H9 (cell line): ENCODE data around the gene OR5K4. TPM values are rescaled to one million over a fixed set of nuclear protein-coding genes. Genes with fewer than 3 reads are reported as not detected.

ENCODE experiments used
- DNase-seq: peaks from one replicate; pipeline ENCODE4 v3.0.0-alpha.2; 2017
- H2AFZ ChIP-seq: one replicate; pipeline ENCODE4 v1.6.1; 2013; ENCODE audit warnings: mild to moderate bottlenecking, low read length, control low read depth, moderate library complexity
- H2AK5ac ChIP-seq: 2 replicates; pipeline ENCODE4 v1.6.1; 2013; ENCODE audit warnings: low read length, control low read depth, mixed read lengths; ENCODE audit not compliant: insufficient read length
- H2BK120ac ChIP-seq: one replicate; pipeline ENCODE4 v1.6.1; 2013; ENCODE audit warnings: low read depth, mild to moderate bottlenecking, low read length, control low read depth, inconsistent platforms; ENCODE audit not compliant: poor library complexity, severe bottlenecking
- H2BK12ac ChIP-seq: 2 replicates; pipeline ENCODE4 v1.6.1; 2013; ENCODE audit warnings: low read length, control low read depth, mixed read lengths, low read depth; ENCODE audit not compliant: insufficient read length
- H2BK15ac ChIP-seq: 2 replicates; pipeline ENCODE4 v1.6.1; 2013; ENCODE audit warnings: low read depth, low read length, control low read depth
- H2BK20ac ChIP-seq: one replicate; pipeline ENCODE4 v1.6.1; 2013; ENCODE audit warnings: low read depth, mild to moderate bottlenecking, low read length, control low read depth, inconsistent platforms; ENCODE audit not compliant: poor library complexity, severe bottlenecking
- H2BK5ac ChIP-seq: 2 replicates; pipeline ENCODE4 v1.6.1; 2013; ENCODE audit warnings: low read length, control low read depth, mixed read lengths; ENCODE audit not compliant: insufficient read length
- H3K14ac ChIP-seq: 2 replicates; pipeline ENCODE4 v1.6.1; 2013; ENCODE audit warnings: low read length, control low read depth; ENCODE audit not compliant: insufficient read depth
- H3K18ac ChIP-seq: 2 replicates; pipeline ENCODE4 v1.6.1; 2013; ENCODE audit warnings: low read depth, mild to moderate bottlenecking, mixed read lengths, low read length, control low read depth; ENCODE audit not compliant: insufficient read length
- H3K23ac ChIP-seq: 2 replicates; pipeline ENCODE4 v1.6.1; 2013; ENCODE audit warnings: low read length, control low read depth, mixed read lengths, low read depth; ENCODE audit not compliant: insufficient read length
- H3K23me2 ChIP-seq: 2 replicates; pipeline ENCODE4 v1.6.1; 2013; ENCODE audit warnings: low read depth, mild to moderate bottlenecking, mixed read lengths, low read length, control low read depth; ENCODE audit not compliant: insufficient read length, poor library complexity, severe bottlenecking
- H3K27ac ChIP-seq: 2 replicates; pipeline ENCODE4 v1.5.1; 2013; ENCODE audit warnings: low read length, control low read depth, mixed read lengths, low read depth; ENCODE audit not compliant: insufficient read length
- H3K27me3 ChIP-seq: 2 replicates; pipeline ENCODE4 v1.6.1; 2013; ENCODE audit warnings: low read length, control low read depth, inconsistent platforms; ENCODE audit not compliant: insufficient read depth
- H3K4ac ChIP-seq: 2 replicates; pipeline ENCODE4 v1.6.1; 2013; ENCODE audit warnings: low read depth, mild to moderate bottlenecking, control low read depth, inconsistent platforms, low read length, moderate library complexity
- H3K4me1 ChIP-seq: 2 replicates; pipeline ENCODE4 v1.6.1; 2013; ENCODE audit warnings: low read length, control low read depth, inconsistent platforms; ENCODE audit not compliant: insufficient read depth
- H3K4me2 ChIP-seq: 2 replicates; pipeline ENCODE4 v1.6.1; 2013; ENCODE audit warnings: low read length, control low read depth, mixed read lengths; ENCODE audit not compliant: insufficient read length, insufficient read depth
- H3K56ac ChIP-seq: 2 replicates; pipeline ENCODE4 v1.6.1; 2013; ENCODE audit warnings: low read depth, mild to moderate bottlenecking, mixed read lengths, low read length, control low read depth; ENCODE audit not compliant: insufficient read length
- H3K79me1 ChIP-seq: 2 replicates; pipeline ENCODE4 v1.6.1; 2013; ENCODE audit warnings: low read depth, mild to moderate bottlenecking, moderate library complexity, low read length, control low read depth, inconsistent platforms; ENCODE audit not compliant: insufficient read depth, poor library complexity, severe bottlenecking
- H3K79me2 ChIP-seq: 2 replicates; pipeline ENCODE4 v1.6.1; 2013; ENCODE audit warnings: low read length, control low read depth, inconsistent platforms; ENCODE audit not compliant: insufficient read depth
- H3K9ac ChIP-seq: 2 replicates; pipeline ENCODE4 v1.6.1; 2013; ENCODE audit warnings: low read length, control low read depth, mixed read lengths; ENCODE audit not compliant: insufficient read length; ENCODE audit errors: extremely low read depth
- H3K9me3 ChIP-seq: one replicate; pipeline ENCODE4 v1.6.1; 2013; ENCODE audit warnings: low read depth, low read length, inconsistent platforms; ENCODE audit not compliant: control insufficient read depth
- H3T11ph ChIP-seq: one replicate; pipeline ENCODE4 v1.6.1; 2013; ENCODE audit warnings: mild to moderate bottlenecking, low read length, control low read depth, inconsistent platforms
- H4K20me1 ChIP-seq: one replicate; pipeline ENCODE4 v1.6.1; 2013; ENCODE audit not compliant: control insufficient read depth, insufficient read length, insufficient read depth
- H4K5ac ChIP-seq: 2 replicates; pipeline ENCODE4 v1.6.1; 2013; ENCODE audit warnings: low read depth, mild to moderate bottlenecking, mixed read lengths, low read length, control low read depth; ENCODE audit not compliant: insufficient read length
- H4K8ac ChIP-seq: replicated peaks from 2 replicates; pipeline ENCODE4 v1.6.1; 2013; ENCODE audit warnings: low read length, control low read depth, mixed read lengths, low read depth; ENCODE audit not compliant: insufficient read length
- H4K91ac ChIP-seq: 2 replicates; pipeline ENCODE4 v1.6.1; 2013; ENCODE audit warnings: low read depth, mild to moderate bottlenecking, moderate library complexity, mixed read lengths, low read length, control low read depth; ENCODE audit not compliant: insufficient read length
- H3K27ac Mint-ChIP-seq, 3 experiments: 2 replicates in 2 of 3; 3 replicates in 1 of 3; pipeline ENCODE4 v1.8.0; 2020 to 2021; ENCODE audit warnings: mixed read lengths in 3 of 3, mild to moderate bottlenecking in 1 of 3, moderate library complexity in 1 of 3
- H3K27me3 Mint-ChIP-seq: 2 replicates; pipeline ENCODE4 v1.8.0; 2021; ENCODE audit warnings: low read depth, mild to moderate bottlenecking, moderate library complexity, mixed read lengths
- H3K36me3 Mint-ChIP-seq, 3 experiments: 2 replicates in 2 of 3; 3 replicates in 1 of 3; pipeline ENCODE4 v1.8.0; 2020 to 2021; ENCODE audit warnings: low read depth in 3 of 3, mixed read lengths in 3 of 3; ENCODE audit not compliant: insufficient read depth in 1 of 3
- H3K4me1 Mint-ChIP-seq, 2 experiments: 2 replicates each; pipeline ENCODE4 v1.8.0; 2020; ENCODE audit warnings: mixed read lengths in 2 of 2
- H3K4me3 Mint-ChIP-seq, 2 experiments: 2 replicates in 1 of 2; 3 replicates in 1 of 2; pipeline ENCODE4 v1.8.0; 2020 to 2021; ENCODE audit warnings: mild to moderate bottlenecking in 2 of 2, mixed read lengths in 2 of 2, moderate library complexity in 1 of 2
- H3K9me3 Mint-ChIP-seq, 2 experiments: 2 replicates in 1 of 2; 3 replicates in 1 of 2; pipeline ENCODE4 v1.8.0; 2020; ENCODE audit warnings: mild to moderate bottlenecking in 2 of 2, mixed read lengths in 2 of 2, moderate library complexity in 1 of 2
- CTCF ChIP-seq: fragments of 200-600 bp; sonication (generic); conservative IDR thresholded peaks from 3 replicates; pipeline ENCODE4 v1.8.0; 2021; ENCODE audit warnings: antibody characterized with exemption, mild to moderate bottlenecking
- whole genome bisulfite sequencing: extraction: QIAGEN DNeasy Blood & Tissue Kit; methylation state at CpG from one replicate; pipeline ENCODE4 v1.1.7; 2013; ENCODE audit warnings: missing lambda C conversion rate, low lambda C conversion rate, mixed read lengths; ENCODE audit not compliant: insufficient read length; ENCODE audit errors: extremely low coverage; 5-methylcytosine and 5-hydroxymethylcytosine counted together
- total RNA-seq: library from RNA; stranded (reverse); gene quantifications from 2 replicates; pipeline ENCODE4 v1.2.1, GENCODE V29; 2021

OR5K4 gene
- total RNA-seq, 1 experiment from 2014 or later: not detected

DNA sequence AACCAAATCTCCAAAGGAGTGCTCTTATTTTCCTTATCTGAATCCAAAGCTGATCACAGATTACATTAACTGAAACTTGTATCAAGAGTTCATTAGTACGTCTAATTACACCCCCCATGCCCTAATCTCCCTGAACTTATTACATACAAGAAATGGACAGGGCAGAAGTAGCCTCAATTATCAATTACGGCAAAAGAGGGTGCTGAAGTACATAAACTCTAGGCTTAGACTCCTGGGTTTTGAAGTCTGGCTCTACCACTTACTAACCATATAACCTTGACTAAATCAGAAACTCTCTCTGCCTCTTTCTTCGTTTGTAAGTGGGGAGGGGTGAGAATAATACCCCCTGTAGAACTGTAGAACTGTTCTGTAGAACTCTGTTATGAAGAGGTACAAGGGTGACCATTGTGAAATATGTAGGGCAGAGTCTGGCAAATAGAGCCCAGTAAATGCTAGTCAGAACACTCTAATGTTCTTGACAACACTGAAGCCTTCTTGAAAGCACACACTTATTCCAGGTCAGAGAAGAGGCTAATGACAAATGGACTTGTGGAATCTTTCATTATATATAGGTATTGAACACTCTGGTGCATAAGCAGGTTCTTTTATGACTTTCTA is 19.6 kb upstream of the OR5K4 start:
- H3K14ac ChIP-seq: no peak overlapping the region
- no peak overlapping the region for H4K5ac ChIP-seq
- H3K4me1 ChIP-seq: peaks cover 1% of the 10 kb centered on the region; the same call in 1 of the 2 replicates
- H3K27ac Mint-ChIP-seq: no peak overlapping the region
- H4K91ac ChIP-seq: no peak overlapping the region
- H3K4me3 Mint-ChIP-seq: no peak overlapping the region
- no peak for DNase-seq
- H3K56ac ChIP-seq: no peak overlapping the region
- H3K9me3 ChIP-seq: no peaks in the 10 kb centered on the region
- peaks cover 7 to 15% of the 10 kb centered on the region in 2 experiments for H3K4me1 Mint-ChIP-seq
- H3K27ac ChIP-seq: no peak overlapping the region
- H3K79me1 ChIP-seq: no peaks in the 10 kb centered on the region
- no peak overlapping the region for H3K4ac ChIP-seq
- no peak overlapping the region for H2BK5ac ChIP-seq
- no peak overlapping the region for H3K9ac ChIP-seq
- H3K23ac ChIP-seq: no peak overlapping the region
- no peak overlapping the region for H2AFZ ChIP-seq
- H3K4me2 ChIP-seq: no peak overlapping the region
- no peak overlapping the region for H2AK5ac ChIP-seq
- no peaks in the 10 kb centered on the region for H3K36me3 Mint-ChIP-seq
- H3T11ph ChIP-seq: no peak overlapping the region
- no peak overlapping the region for H3K18ac ChIP-seq
- no peak overlapping the region for H2BK12ac ChIP-seq
- H3K23me2 ChIP-seq: no peaks in the 10 kb centered on the region
- H2BK120ac ChIP-seq: no peak overlapping the region
- no peaks in the 10 kb centered on the region for H3K79me2 ChIP-seq
- no peak for TF ChIP-seq CTCF
- no peaks in the 10 kb centered on the region for H3K27me3 ChIP-seq
- H4K20me1 ChIP-seq: no peaks in the 10 kb centered on the region
- no peaks in the 10 kb centered on the region for H3K9me3 Mint-ChIP-seq
- no peaks in the 10 kb centered on the region for H3K27me3 Mint-ChIP-seq
- no peak overlapping the region for H2BK15ac ChIP-seq
- no CpG with 5 or more reads among the region's 3 CpGs for WGBS
- H4K8ac ChIP-seq: no peak overlapping the region
- no peak overlapping the region for H2BK20ac ChIP-seq
